Fibroblast of lung (primary cell): Measurements from ENCODE around the gene MYO1D. TPM values are rescaled to one million over a fixed set of nuclear protein-coding genes. Genes with fewer than 3 reads are reported as not detected.

Experiments
- DNase-seq, 2 donors: peaks; one replicate each; pipeline versions ENCODE4 v3.0.0 to v3.0.0-alpha.2; 2010; ENCODE audit warnings: low read depth in 2 of 2
- H2AFZ ChIP-seq: 2 replicates; pipeline ENCODE4 v1.5.1; 2012; ENCODE audit warnings: low read length, control low read depth, inconsistent platforms
- H3K27ac ChIP-seq: 2 replicates; pipeline ENCODE4 v1.5.1; 2011; ENCODE audit warnings: low read length, control low read depth; ENCODE audit not compliant: insufficient read depth
- H3K27me3 ChIP-seq: 2 replicates; pipeline ENCODE4 v1.5.1; 2011; ENCODE audit warnings: mild to moderate bottlenecking, low read length; ENCODE audit not compliant: control insufficient read depth, insufficient read depth
- H3K36me3 ChIP-seq: 2 replicates; pipeline ENCODE4 v1.5.1; 2011; ENCODE audit warnings: low read length; ENCODE audit not compliant: control insufficient read depth, insufficient read depth
- H3K4me1 ChIP-seq: 2 replicates; pipeline ENCODE4 v1.5.1; 2011; ENCODE audit warnings: low read length; ENCODE audit not compliant: control insufficient read depth, insufficient read depth; ENCODE audit errors: extremely low read depth
- H3K4me2 ChIP-seq: 2 replicates; pipeline ENCODE4 v1.5.1; 2011; ENCODE audit warnings: low read length, control low read depth; ENCODE audit not compliant: insufficient read depth; ENCODE audit errors: extremely low read depth
- H3K4me3 ChIP-seq, 4 experiments: fragments of 200-600 bp in 1 of 4; sonication (generic) in 1 of 4; replicated peaks in 1 of 4; 2 replicates each; pipeline ENCODE4 v1.5.1; 2011 to 2016; ENCODE audit warnings: low read length in 4 of 4, low read depth in 3 of 4, mild to moderate bottlenecking in 3 of 4, control low read depth in 2 of 4, inconsistent platforms in 1 of 4, mixed read lengths in 1 of 4; ENCODE audit not compliant: insufficient read depth in 1 of 4; ENCODE audit errors: control extremely low read depth in 1 of 4
- H3K79me2 ChIP-seq: 2 replicates; pipeline ENCODE4 v1.5.1; 2012; ENCODE audit warnings: mild to moderate bottlenecking, low read length, inconsistent platforms; ENCODE audit not compliant: control insufficient read depth, insufficient read depth
- H3K9ac ChIP-seq: 2 replicates; pipeline ENCODE4 v1.5.1; 2011; ENCODE audit warnings: mild to moderate bottlenecking, low read length, control low read depth; ENCODE audit not compliant: insufficient read depth
- H3K9me3 ChIP-seq: 2 replicates; pipeline ENCODE4 v1.5.1; 2012; ENCODE audit warnings: low read depth, low read length; ENCODE audit not compliant: control insufficient read depth, insufficient read depth
- H4K20me1 ChIP-seq: 2 replicates; pipeline ENCODE4 v1.5.1; 2011; ENCODE audit warnings: low read length; ENCODE audit not compliant: control insufficient read depth, insufficient read depth; ENCODE audit errors: extremely low read depth
- CTCF ChIP-seq, 2 donors: IDR thresholded peaks in 1 of 2; conservative IDR thresholded peaks in 1 of 2; 1 replicate in 1 of 2; 2 replicates in 1 of 2; pipeline ENCODE4 v1.5.1; 2011 to 2012; ENCODE audit warnings: low read length in 2 of 2, control low read depth in 1 of 2, inconsistent platforms in 1 of 2, low read depth in 1 of 2, mild to moderate bottlenecking in 1 of 2
- EZH2 ChIP-seq: IDR thresholded peaks from 2 replicates; pipeline ENCODE4 v1.5.1; 2012; ENCODE audit warnings: low read length, control low read depth, mild to moderate bottlenecking; ENCODE audit errors: missing control alignments
- polyA plus RNA-seq, 2 donors: library from polyadenylated mRNA; depleted of rRNA in 1 of 2; stranded (reverse) in 1 of 2; unstranded in 1 of 2; fragments of >200 nt; gene quantifications; 2 replicates each; pipeline ENCODE4 v1.2.1, GENCODE V29; 2011 to 2012; ENCODE audit warnings: missing spikeins in 1 of 2
- total RNA-seq: library from RNA; depleted of rRNA; stranded (reverse); fragments of >200 nt; gene quantifications from 2 replicates; pipeline ENCODE4 v1.2.1, GENCODE V29; 2014

MYO1D gene
- total and polyA plus RNA-seq, 2 donors (not counting 1 experiment from before 2014, with no cell fraction given) = 35.0 to 46.6 TPM

- TF ChIP-seq CTCF (conservative IDR thresholded peaks at IDR 0.05 in 1 of 2, IDR thresholded peaks at IDR 0.05 in 1 of 2; ENCODE audit: low read depth in 1 of 2, low read length in 2 of 2) (no peak), EZH2 (no peak)
- Histone ChIP-seq H3K9ac (no peak overlapping the region), H3K36me3 (no peaks in the 10 kb centered on the region), H3K27me3 (no peaks in the 10 kb centered on the region), H3K4me2 (no peak overlapping the region), H3K4me1 (no peaks in the 10 kb centered on the region), H4K20me1 (no peaks in the 10 kb centered on the region), H3K9me3 (no peaks in the 10 kb centered on the region), H3K27ac (no peak overlapping the region), H3K4me3 (no peak overlapping the region), H3K79me2 (no peaks in the 10 kb centered on the region), H2AFZ (no peak overlapping the region)
- DNase-seq = no peak
Measured at GRCh38 chr17:32794533-32795246, 82.2 kb downstream of the MYO1D start.

GRCh38 chr17:32793841-32794240 lies 83.1 kb downstream of the MYO1D start:
- no peak for TF ChIP-seq CTCF (conservative IDR thresholded peaks at IDR 0.05 in 1 of 2, IDR thresholded peaks at IDR 0.05 in 1 of 2; ENCODE audit: low read depth in 1 of 2, low read length in 2 of 2)
- TF ChIP-seq EZH2 = no peak
- H2AFZ ChIP-seq = no peak overlapping the region
- H3K79me2 ChIP-seq = no peaks in the 10 kb centered on the region
- H3K9ac ChIP-seq = no peak overlapping the region
- H3K4me2 ChIP-seq = no peak overlapping the region
- H3K9me3 ChIP-seq = no peaks in the 10 kb centered on the region
- H4K20me1 ChIP-seq = no peaks in the 10 kb centered on the region
- no peaks in the 10 kb centered on the region for H3K36me3 ChIP-seq
- no peak for DNase-seq
- H3K4me3 ChIP-seq = no peak overlapping the region
- H3K27me3 ChIP-seq = no peaks in the 10 kb centered on the region
- no peak overlapping the region for H3K27ac ChIP-seq
- no peaks in the 10 kb centered on the region for H3K4me1 ChIP-seq

- H2AFZ ChIP-seq = no peak overlapping the region
- H3K79me2 ChIP-seq = no peaks in the 10 kb centered on the region
- no peaks in the 10 kb centered on the region for H3K4me1 ChIP-seq
- H4K20me1 ChIP-seq = no peaks in the 10 kb centered on the region
- no peak overlapping the region for H3K27ac ChIP-seq
- H3K9ac ChIP-seq = no peak overlapping the region
- no peaks in the 10 kb centered on the region for H3K27me3 ChIP-seq
- H3K36me3 ChIP-seq = no peaks in the 10 kb centered on the region
- no peaks in the 10 kb centered on the region for H3K9me3 ChIP-seq
- DNase-seq = no peak
- TF ChIP-seq EZH2 (no peak), CTCF (conservative IDR thresholded peaks at IDR 0.05 in 1 of 2, IDR thresholded peaks at IDR 0.05 in 1 of 2; ENCODE audit: low read depth in 1 of 2, low read length in 2 of 2) (no peak)
- no peak overlapping the region for H3K4me3 ChIP-seq
- no peak overlapping the region for H3K4me2 ChIP-seq
Measured at GRCh38 chr17:32792207-32792606, 84.7 kb downstream of the MYO1D start.
